Sciatic nerve (tissue), 2 donors: ENCODE results near the gene ITIH5. TPM values are rescaled to one million over a fixed set of nuclear protein-coding genes. Genes with fewer than 3 reads are reported as not detected.

Experiments
- ATAC-seq: fragments of 200-7000 bp; cut with Tn5 transposase; one replicate; pipeline ENCODE4 v1.9.1; 2020; ENCODE audit warnings: mild to moderate bottlenecking, moderate library complexity
- DNase-seq: peaks from one replicate; pipeline ENCODE4 v3.0.0-alpha.2; 2020; ENCODE audit warnings: low spot score
- intact Hi-C: fragments of 100-400 bp; cut with DNase I; formaldehyde crosslinking; loops from one replicate; pipeline ENCODE4 v1.14.2; 2022
- total RNA-seq: library from RNA; stranded (reverse); fragmentation: NEBNext Ultra II Directional; extraction: Animal tissue kit (Norgen Biotek cat#: 25700); gene quantifications from one replicate; pipeline ENCODE4 v1.2.1, GENCODE V29; 2021
- donor health status: DM: no; HTN: no; CAD: no.
- donor health status: DM: no; HTN: no; CAD: no.

The ITIH5 gene
- total RNA-seq, 1 donor from 2014 or later, result 34.9 TPM

DNA sequence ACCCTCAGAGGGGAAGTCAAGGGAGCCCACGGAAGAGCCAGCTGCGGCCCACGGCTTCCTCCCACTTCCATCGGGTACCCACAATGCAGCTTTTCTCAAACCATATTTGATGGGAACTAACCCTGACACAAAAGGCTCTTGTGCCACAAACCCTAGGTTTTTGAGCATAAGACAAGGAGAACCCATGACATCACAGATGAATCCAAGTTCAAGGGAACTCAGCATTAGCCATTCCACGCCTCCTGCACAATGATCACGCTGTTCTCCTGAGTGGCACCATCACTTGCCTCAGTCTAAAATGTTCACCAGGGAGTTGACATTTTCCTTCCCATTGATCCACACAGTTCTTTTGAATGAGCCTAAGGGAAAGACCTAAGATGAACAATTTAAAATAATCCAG, 70.4 kb downstream of the ITIH5 start:
- ATAC-seq, result peak; percentile 10
- DNase-seq, result no peak
- intact Hi-C loops, result no loop called here

DNA sequence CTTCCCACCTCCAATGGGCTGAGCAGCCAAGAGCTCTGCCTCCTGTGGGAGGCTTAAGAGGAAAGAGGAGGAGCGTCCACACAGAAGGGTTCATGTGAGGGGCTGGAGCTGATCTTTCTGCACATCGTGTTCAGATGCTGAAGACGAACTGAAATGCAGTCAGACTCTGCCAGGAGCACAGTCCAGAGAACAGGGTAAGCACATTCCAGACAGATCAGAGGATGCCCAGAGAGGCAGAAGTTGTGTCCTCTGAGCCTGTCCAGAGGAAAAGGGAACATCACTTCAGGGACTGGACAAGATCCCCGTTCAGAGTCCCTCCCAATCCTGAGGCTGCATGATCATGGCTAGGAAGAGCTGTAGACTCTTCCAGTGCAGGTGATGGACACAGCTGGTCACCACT, 72.9 kb downstream of the ITIH5 start:
- intact Hi-C loops, result no loop called here
- DNase-seq, result no peak
- ATAC-seq, result no peak

DNA sequence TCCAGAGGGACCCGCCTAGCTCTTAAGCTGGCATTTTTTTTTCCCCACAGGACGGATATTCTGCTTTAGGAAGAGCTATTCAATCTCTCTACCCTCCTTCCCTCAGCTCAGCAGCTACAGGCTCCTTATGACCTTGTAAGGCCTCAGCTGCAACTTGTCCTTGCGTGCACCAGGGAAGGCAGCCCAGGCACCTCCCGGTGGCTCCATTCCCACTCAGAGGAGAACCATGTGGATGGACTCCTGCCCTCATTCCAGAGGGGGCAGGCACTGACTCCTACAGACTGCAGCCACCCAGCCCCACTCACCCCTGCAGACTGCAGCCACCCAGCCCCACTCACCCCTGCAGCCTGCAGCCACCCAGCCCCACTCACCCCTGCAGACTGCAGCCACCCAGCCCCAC, 73.7 kb downstream of the ITIH5 start:
- ATAC-seq, result peak; percentile 73
- intact Hi-C loops, result no loop called here
- no peak for DNase-seq

DNA sequence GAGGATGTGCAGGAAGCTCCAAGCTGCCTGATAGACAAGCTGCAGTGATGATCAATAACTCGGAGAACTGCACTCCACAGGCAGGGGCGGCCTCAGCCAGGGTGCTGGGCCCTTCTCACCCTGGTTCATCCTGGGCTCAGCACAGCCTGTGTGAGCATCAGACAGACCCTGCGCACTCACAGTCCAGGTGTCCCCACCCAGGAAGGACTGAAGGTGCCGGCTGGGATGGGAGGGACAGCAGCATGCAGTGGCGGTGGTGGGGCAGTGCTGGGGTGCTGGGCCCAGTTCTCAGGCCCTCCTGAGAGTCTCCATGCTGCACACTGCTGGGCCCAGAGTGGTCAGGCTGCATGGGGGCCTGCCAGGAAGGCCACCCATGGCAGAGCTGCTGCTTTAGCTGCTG, 74.1 kb downstream of the ITIH5 start:
- DNase-seq (no peak), ATAC-seq (no peak)
- intact Hi-C loops, result no loop called here

DNA sequence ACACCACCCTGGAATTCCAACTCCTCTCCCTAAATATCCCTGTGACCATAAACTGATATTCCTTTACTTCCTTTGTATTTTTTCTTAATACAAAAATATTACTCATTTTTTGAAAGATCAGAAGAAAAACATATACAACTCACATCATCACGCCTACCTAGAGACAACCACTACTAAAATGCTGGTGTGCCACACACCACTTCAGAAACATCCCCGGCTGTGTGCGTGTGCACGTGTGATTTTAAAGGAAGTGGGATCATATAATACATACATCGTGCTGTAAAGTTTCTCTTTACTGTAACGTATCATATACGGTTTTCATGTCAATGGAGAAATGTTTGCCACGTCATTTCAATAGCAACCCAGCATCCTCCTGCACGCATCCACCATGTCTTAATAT, 76.5 kb downstream of the ITIH5 start:
- intact Hi-C loops, result no loop called here
- DNase-seq (no peak), ATAC-seq (no peak)

DNA sequence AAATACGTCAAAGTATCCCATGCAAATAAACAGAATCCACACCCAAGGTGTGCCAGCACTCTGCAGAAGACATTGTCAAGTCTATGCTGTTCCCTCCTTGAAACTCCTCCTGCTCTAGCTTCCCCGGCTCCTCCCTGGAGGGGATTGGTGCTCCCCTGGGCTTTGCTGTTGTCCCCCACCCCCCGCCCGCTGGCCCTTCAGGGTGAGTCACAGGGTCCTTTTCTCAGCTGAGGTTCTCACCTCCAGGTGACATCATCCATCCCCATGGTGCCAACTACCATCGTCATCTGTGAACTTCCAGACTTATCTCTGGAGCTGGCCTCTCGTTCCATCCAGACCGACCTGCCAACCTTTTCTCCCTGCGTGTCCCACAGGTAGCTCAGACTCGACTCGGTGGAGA, 77.0 kb downstream of the ITIH5 start:
- ATAC-seq (no peak), DNase-seq (no peak)
- intact Hi-C loops, result loop anchor here (5.0 kb wide), 1 partner anchor 168 kb away; no protein-coding TSS in a partner anchor

DNA sequence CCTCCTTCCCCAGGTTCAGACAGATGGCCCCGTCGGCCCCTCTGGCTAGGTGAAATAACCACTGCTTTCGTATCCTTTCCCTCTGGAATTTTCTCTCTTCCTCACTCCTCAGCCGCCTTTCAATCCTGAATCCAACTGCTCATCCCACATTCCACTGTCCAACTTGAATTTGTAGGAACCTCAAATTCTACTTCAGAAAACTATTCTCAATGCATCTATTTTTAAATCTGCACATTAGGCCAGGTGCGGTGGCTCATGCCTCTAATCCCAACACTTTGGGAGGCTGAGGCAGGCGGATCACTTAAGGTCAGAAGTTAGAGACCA, 78.9 kb downstream of the ITIH5 start:
- no peak for ATAC-seq
- DNase-seq, result no peak
- intact Hi-C loops, result loop anchor here (5.0 kb wide), 1 partner anchor 169 kb away; no protein-coding TSS in a partner anchor

GRCh38 chr10:7587168-7587864, 79.5 kb downstream of the ITIH5 start:
- DNase-seq (no peak), ATAC-seq (no peak)
- intact Hi-C loops, result loop anchor here (5.0 kb wide), 1 partner anchor 170 kb away; no protein-coding TSS in a partner anchor

GRCh38 chr10:7585228-7585627, 81.5 kb downstream of the ITIH5 start:
- intact Hi-C loops, result loop anchor here (5.0 kb wide), 1 partner anchor 172 kb away; no protein-coding TSS in a partner anchor
- no peak for ATAC-seq
- no peak for DNase-seq

DNA sequence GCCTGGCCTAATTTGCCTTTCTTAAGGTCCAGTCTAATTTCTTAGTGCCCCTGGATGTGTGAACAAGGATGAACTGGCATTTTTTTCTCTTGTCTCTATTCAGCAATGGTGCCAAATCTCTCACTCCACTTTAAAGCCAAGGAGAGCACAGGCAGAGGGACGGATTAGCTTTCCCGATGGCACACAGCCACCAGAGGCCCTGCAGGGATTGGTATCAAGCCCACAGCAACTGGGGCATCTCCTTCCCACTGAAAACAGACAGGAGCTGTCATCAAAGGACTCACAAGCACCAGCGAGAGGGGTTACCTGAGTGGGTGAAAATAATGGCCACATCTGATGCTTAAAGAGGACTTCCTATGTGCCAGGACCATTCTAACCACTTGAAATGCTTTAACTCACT, 83.1 kb downstream of the ITIH5 start:
- no peak for DNase-seq
- intact Hi-C loops, result no loop called here
- ATAC-seq, result no peak

DNA sequence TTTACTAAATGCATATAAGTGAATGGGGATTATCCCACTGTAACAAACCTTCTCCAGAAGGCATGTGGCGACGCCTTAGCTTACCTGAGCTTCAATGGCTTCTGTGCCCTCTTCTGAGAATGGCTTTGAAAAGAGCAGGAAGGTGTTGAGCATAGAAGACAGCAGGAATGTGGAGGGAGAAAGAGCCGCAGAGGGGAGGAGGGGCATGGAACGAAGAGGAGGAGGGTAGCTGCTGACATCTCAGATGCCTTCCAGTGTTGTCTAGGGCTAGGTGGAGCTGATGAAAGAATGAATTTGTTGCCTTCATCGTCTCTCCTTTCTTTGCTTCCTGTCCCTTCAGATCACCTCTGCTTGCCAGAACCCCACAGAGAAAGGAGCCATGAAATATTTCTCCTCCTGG, 86.2 kb downstream of the ITIH5 start:
- intact Hi-C loops, result no loop called here
- ATAC-seq, result no peak

GRCh38 chr10:7579681-7580080, 87.1 kb downstream of the ITIH5 start:
- intact Hi-C loops, result no loop called here

More for the DNA sequence above, 86.2 kb downstream of the ITIH5 start:
- DNase-seq, result no peak

GRCh38 chr10:7577579-7577978, 89.2 kb downstream of the ITIH5 start:
- intact Hi-C loops, result no loop called here
- ATAC-seq (no peak), DNase-seq (no peak)

More at GRCh38 chr10:7579681-7580080, 87.1 kb downstream of the ITIH5 start:
- no peak for ATAC-seq
- no peak for DNase-seq

GRCh38 chr10:7577176-7577575, 89.6 kb downstream of the ITIH5 start:
- no peak for DNase-seq
- intact Hi-C loops, result no loop called here
- no peak for ATAC-seq

DNA sequence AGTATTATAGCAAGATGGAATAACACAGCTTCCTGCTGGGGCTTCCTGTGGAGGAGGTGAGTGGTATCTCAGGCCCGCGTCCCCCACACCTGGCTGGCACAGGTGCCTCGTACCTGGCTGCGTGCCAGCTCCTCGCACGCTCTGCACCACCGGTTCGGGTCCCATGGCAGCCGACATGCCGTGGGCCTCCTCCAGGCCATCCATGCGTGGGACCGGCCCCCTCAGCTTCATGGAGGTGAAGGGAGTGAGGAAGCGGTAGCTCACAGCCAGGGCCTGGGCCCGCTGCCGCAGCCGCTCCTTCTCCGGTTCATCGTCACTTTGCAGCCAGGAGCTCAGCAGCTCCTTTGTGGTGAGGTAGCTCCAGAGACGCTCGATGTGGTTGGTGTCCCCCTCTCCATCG, 90.4 kb downstream of the ITIH5 start:
- no peak for ATAC-seq
- intact Hi-C loops, result no loop called here

DNA sequence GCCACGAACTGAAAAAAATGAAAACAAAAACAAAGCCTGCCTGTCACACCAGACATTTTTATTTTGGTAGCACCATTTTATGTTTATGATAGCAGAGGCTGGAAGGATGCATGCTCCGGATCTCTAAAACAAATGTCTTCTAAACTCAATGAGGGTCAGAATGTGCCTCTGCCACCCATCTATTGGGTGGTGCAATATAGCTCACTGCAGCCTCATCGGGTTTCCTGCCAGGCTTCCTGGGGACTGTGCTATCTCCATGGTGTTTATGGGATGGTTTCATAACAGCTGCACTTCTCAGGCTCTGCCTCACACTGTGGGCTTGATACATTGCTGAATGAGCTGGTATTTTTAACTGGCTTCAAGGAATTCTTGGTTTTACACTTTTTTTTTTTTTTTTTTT, 94.4 kb downstream of the ITIH5 start:
- intact Hi-C loops, result no loop called here
- no peak for DNase-seq
- peak; percentile 77 for ATAC-seq

More for the DNA sequence above, 90.4 kb downstream of the ITIH5 start:
- no peak for DNase-seq

DNA sequence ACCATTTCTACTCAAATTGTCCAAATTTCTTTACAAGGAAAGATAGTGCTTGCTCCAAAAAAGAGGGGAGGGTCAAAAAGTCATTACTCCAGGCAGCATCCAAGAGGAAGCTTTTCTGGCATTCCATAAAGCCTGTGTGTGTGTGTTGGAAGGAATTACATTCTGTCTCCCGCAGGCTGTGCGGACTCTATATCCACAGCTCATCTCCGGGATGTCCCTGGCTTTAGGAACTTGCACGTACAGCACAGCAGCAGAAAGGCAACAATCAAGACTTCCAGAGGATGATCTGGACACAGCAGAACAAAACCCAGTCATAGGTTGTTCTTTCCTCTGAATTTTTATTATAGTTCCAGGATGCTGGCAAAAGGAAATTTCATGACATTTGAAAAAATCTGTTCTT, 94.8 kb downstream of the ITIH5 start:
- DNase-seq (no peak), ATAC-seq (no peak)
- intact Hi-C loops, result no loop called here

- intact Hi-C loops, result no loop called here
- ATAC-seq (no peak), DNase-seq (no peak)
Measured at GRCh38 chr10:7567911-7568620, 98.7 kb downstream of the ITIH5 start.

GRCh38 chr10:7566891-7567290, 99.9 kb downstream of the ITIH5 start:
- DNase-seq (no peak), ATAC-seq (no peak)
- intact Hi-C loops, result no loop called here

- ATAC-seq, result no peak
- intact Hi-C loops, result no loop called here
- DNase-seq, result no peak
Measured at GRCh38 chr10:7565871-7566270, 100.9 kb downstream of the ITIH5 start.

DNA sequence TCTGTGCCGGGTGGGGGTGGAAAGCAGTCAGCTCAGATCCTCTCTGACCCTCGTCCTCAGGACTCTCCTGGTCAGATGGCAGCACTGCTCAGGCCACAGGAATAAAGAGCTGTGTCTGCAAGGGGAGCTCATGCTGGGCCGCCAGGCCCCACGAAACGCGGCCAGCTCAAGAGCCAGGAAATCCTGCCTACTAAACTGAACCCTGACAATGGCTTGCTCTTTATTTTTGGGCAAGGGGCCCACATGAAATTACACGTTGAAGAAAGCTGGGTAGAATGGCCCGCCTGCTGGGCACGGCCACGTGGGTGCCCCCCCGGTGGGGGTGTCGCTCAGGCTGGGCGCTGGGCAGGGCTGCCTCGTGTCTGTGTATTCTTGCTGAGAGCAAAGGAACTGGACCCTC, 103.0 kb downstream of the ITIH5 start:
- no peak for DNase-seq
- ATAC-seq, result no peak
- intact Hi-C loops, result no loop called here
